WTC11 (cell line): ENCODE measurements around the gene PTPRT. TPM values are rescaled to one million over a fixed set of nuclear protein-coding genes. Genes with fewer than 3 reads are reported as not detected.

Experiments used
- ATAC-seq: fragments of 200-7000 bp; cut with Tn5 transposase; 2 replicates; pipeline ENCODE4 v1.10.0; 2021; ENCODE audit warnings: mild to moderate bottlenecking, moderate library complexity
- CTCF ChIA-PET: fragments of 300-600 bp; sonication (Branson Sonifier 250); formaldehyde crosslinking; loops from one replicate; lab custom pipeline; 2021; ENCODE audit warnings: antibody characterized with exemption; lab: Charles Lee
- POLR2A ChIA-PET: fragments of 350-600 bp; sonication (Branson Sonifier 250); formaldehyde crosslinking; loops from one replicate; lab custom pipeline; 2021; ENCODE audit warnings: antibody characterized with exemption; lab: Charles Lee
- DNase-seq: peaks from one replicate; pipeline ENCODE4 v3.0.0; 2021; ENCODE audit warnings: low spot score
- H3K27ac Mint-ChIP-seq: 2 replicates; pipeline ENCODE4 v1.8.0; 2021; ENCODE audit warnings: mixed read lengths
- H3K27me3 Mint-ChIP-seq: 2 replicates; pipeline ENCODE4 v1.8.0; 2021; ENCODE audit warnings: low read depth, mild to moderate bottlenecking, moderate library complexity, mixed read lengths
- H3K36me3 Mint-ChIP-seq: 2 replicates; pipeline ENCODE4 v1.8.0; 2021; ENCODE audit warnings: mixed read lengths
- H3K4me1 Mint-ChIP-seq: 2 replicates; pipeline ENCODE4 v1.8.0; 2022; ENCODE audit warnings: mixed read lengths
- H3K4me3 Mint-ChIP-seq: 2 replicates; pipeline ENCODE4 v1.8.0; 2021; ENCODE audit warnings: mild to moderate bottlenecking, moderate library complexity, mixed read lengths
- H3K9me3 Mint-ChIP-seq: 2 replicates; pipeline ENCODE4 v1.8.0; 2021; ENCODE audit warnings: mixed read lengths
- CTCF ChIP-seq: fragments of 200-600 bp; IDR thresholded peaks from 2 replicates; pipeline ENCODE4 v1.8.0; 2022; ENCODE audit warnings: antibody characterized with exemption
- ESRRA ChIP-seq: sonication (generic); formaldehyde crosslinking; IDR thresholded peaks from 2 replicates; pipeline ENCODE4 v1.8.1; 2022; ENCODE audit warnings: mild to moderate bottlenecking, missing genetic modification reagents, borderline replicate concordance
- ETV6 ChIP-seq: sonication (generic); formaldehyde crosslinking; IDR thresholded peaks from 2 replicates; pipeline ENCODE4 v1.8.1; 2022; ENCODE audit warnings: mild to moderate bottlenecking, missing genetic modification reagents
- FOXJ3 ChIP-seq: sonication (generic); formaldehyde crosslinking; IDR thresholded peaks from 2 replicates; pipeline ENCODE4 v1.9.0; 2021; ENCODE audit warnings: missing genetic modification reagents, mild to moderate bottlenecking, borderline replicate concordance
- FOXK1 ChIP-seq: sonication (generic); formaldehyde crosslinking; IDR thresholded peaks from 2 replicates; pipeline ENCODE4 v1.8.0; 2022; ENCODE audit warnings: mild to moderate bottlenecking, moderate library complexity, missing genetic modification reagents
- HMGA2 ChIP-seq: fragments of 250-450 bp; sonication (Bioruptor Pico); IDR thresholded peaks from 2 replicates; pipeline ENCODE4 v1.4.0; 2021; ENCODE audit warnings: mild to moderate bottlenecking, moderate library complexity
- IRF2 ChIP-seq: sonication (generic); formaldehyde crosslinking; IDR thresholded peaks from 2 replicates; pipeline ENCODE4 v1.8.0; 2022; ENCODE audit warnings: low read depth, missing genetic modification reagents, borderline replicate concordance
- JAZF1 ChIP-seq: fragments of 250-450 bp; sonication (Bioruptor Pico); IDR thresholded peaks from 2 replicates; pipeline ENCODE4 v1.9.0; 2021; ENCODE audit warnings: moderate library complexity, mild to moderate bottlenecking, inconsistent platforms
- MXD4 ChIP-seq: fragments of 250-450 bp; sonication (Bioruptor Pico); IDR thresholded peaks from 2 replicates; pipeline ENCODE4 v1.8.0; 2021; ENCODE audit warnings: mild to moderate bottlenecking, moderate library complexity, borderline replicate concordance
- NFYB ChIP-seq: sonication (generic); formaldehyde crosslinking; conservative IDR thresholded peaks from 2 replicates; pipeline ENCODE4 v1.8.0; 2022; ENCODE audit warnings: low read depth, missing genetic modification reagents
- NR1H2 ChIP-seq: sonication (generic); formaldehyde crosslinking; IDR thresholded peaks from 2 replicates; pipeline ENCODE4 v1.9.0; 2021; ENCODE audit warnings: mild to moderate bottlenecking, moderate library complexity, missing genetic modification reagents
- OVOL2 ChIP-seq: fragments of 250-450 bp; sonication (Bioruptor Pico); IDR thresholded peaks from 2 replicates; pipeline ENCODE4 v1.9.0; 2021; ENCODE audit warnings: mild to moderate bottlenecking, borderline replicate concordance
- SMAD3 ChIP-seq: sonication (generic); formaldehyde crosslinking; IDR thresholded peaks from 2 replicates; pipeline ENCODE4 v1.8.0; 2022; ENCODE audit warnings: missing genetic modification reagents, mild to moderate bottlenecking, borderline replicate concordance
- SOX15 ChIP-seq: fragments of 250-450 bp; sonication (Bioruptor Pico); IDR thresholded peaks from 2 replicates; pipeline ENCODE4 v1.9.0; 2021; ENCODE audit warnings: mild to moderate bottlenecking
- TEAD4 ChIP-seq: sonication (generic); formaldehyde crosslinking; IDR thresholded peaks from 2 replicates; pipeline ENCODE4 v1.8.0; 2022; ENCODE audit warnings: mild to moderate bottlenecking, missing genetic modification reagents
- TP53 ChIP-seq: sonication (generic); formaldehyde crosslinking; IDR thresholded peaks from 2 replicates; pipeline ENCODE4 v1.8.1; 2023; ENCODE audit warnings: mild to moderate bottlenecking, missing genetic modification reagents
- ZNF138 ChIP-seq: sonication (generic); formaldehyde crosslinking; conservative IDR thresholded peaks from 2 replicates; pipeline ENCODE4 v1.8.1; 2022; ENCODE audit warnings: mild to moderate bottlenecking, moderate library complexity, missing genetic modification reagents
- ZNF219 ChIP-seq: sonication (generic); formaldehyde crosslinking; IDR thresholded peaks from 2 replicates; pipeline ENCODE4 v1.8.0; 2023; ENCODE audit warnings: missing genetic modification reagents, mild to moderate bottlenecking, borderline replicate concordance
- ZNF232 ChIP-seq: sonication (generic); formaldehyde crosslinking; IDR thresholded peaks from 2 replicates; pipeline ENCODE4 v1.8.0; 2022; ENCODE audit warnings: mild to moderate bottlenecking, missing genetic modification reagents
- ZNF263 ChIP-seq: sonication (generic); formaldehyde crosslinking; IDR thresholded peaks from 2 replicates; pipeline ENCODE4 v1.8.1; 2022; ENCODE audit warnings: low read depth, mild to moderate bottlenecking, moderate library complexity, missing genetic modification reagents
- ZNF671 ChIP-seq: fragments of 250-450 bp; sonication (Bioruptor Pico); IDR thresholded peaks from 2 replicates; pipeline ENCODE4 v1.8.0; 2021; ENCODE audit warnings: mild to moderate bottlenecking
- total RNA-seq: library from RNA; stranded (reverse); gene quantifications from 3 replicates; pipeline ENCODE4 v1.2.3, GENCODE V29; 2021
- TF ChIP-seq, protein P1 (sequence below): sonication (generic); formaldehyde crosslinking; IDR thresholded peaks from 2 replicates; pipeline ENCODE4 v1.8.1; 2023; ENCODE audit warnings: mild to moderate bottlenecking, missing genetic modification reagents, moderate library complexity
- TF ChIP-seq, protein P2 (sequence below): sonication (generic); formaldehyde crosslinking; IDR thresholded peaks from 2 replicates; pipeline ENCODE4 v1.8.0; 2023; ENCODE audit warnings: mild to moderate bottlenecking, missing genetic modification reagents
- TF ChIP-seq, protein P3 (sequence below): sonication (generic); formaldehyde crosslinking; IDR thresholded peaks from 2 replicates; pipeline ENCODE4 v1.8.0; 2023; ENCODE audit warnings: missing genetic modification reagents

Gene PTPRT
- total RNA-seq, 1 experiment from 2014 or later: 1.1 TPM

- H3K4me3 Mint-ChIP-seq: no peak overlapping the region
- DNase-seq: peak; percentile 91
- no peaks in the 10 kb centered on the region for H3K27me3 Mint-ChIP-seq
- no peak overlapping the region for H3K27ac Mint-ChIP-seq
- ChIA-PET POLR2A (interaction anchor here (0.6 kb wide), 1 partner anchor 91 kb away, joined by 4 read pairs; no protein-coding TSS in a partner anchor), CTCF (interaction anchor here (0.6 to 2.7 kb wide), 8 partner anchors 10 to 754 kb away, joined by 3 to 10 read pairs (median 6); no protein-coding TSS in a partner anchor)
- TF ChIP-seq OVOL2 (CRISPR knock-in tag) (no peak), HMGA2 (no peak), TEAD4 (no peak), ESRRA (no peak), MXD4 (no peak), ZNF671 (CRISPR knock-in tag) (no peak), FOXK1 (CRISPR knock-in tag) (0 out of 2 replicates have a peak, but pooled peaks have one; percentile 25), CTCF (peak; percentile 80), SOX15 (CRISPR knock-in tag) (no peak), ZNF263 (CRISPR knock-in tag) (no peak), ZNF138 (CRISPR knock-in tag) (no peak), JAZF1 (CRISPR knock-in tag) (no peak), TP53 (CRISPR knock-in tag) (no peak), FOXJ3 (CRISPR knock-in tag) (no peak), ZNF232 (CRISPR knock-in tag) (no peak), ETV6 (CRISPR knock-in tag) (peak; percentile 57; the same call in 1 of the 2 replicates), ZNF219 (CRISPR knock-in tag) (no peak), NR1H2 (CRISPR knock-in tag) (no peak), NFYB (CRISPR knock-in tag) (no peak), IRF2 (CRISPR knock-in tag) (no peak), SMAD3 (CRISPR knock-in tag) (no peak)
- TF ChIP-seq, protein P1, sequence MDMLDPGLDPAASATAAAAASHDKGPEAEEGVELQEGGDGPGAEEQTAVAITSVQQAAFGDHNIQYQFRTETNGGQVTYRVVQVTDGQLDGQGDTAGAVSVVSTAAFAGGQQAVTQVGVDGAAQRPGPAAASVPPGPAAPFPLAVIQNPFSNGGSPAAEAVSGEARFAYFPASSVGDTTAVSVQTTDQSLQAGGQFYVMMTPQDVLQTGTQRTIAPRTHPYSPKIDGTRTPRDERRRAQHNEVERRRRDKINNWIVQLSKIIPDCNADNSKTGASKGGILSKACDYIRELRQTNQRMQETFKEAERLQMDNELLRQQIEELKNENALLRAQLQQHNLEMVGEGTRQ (CRISPR knock-in tag): peak; percentile 46; the same call in 1 of the 2 replicates
- TF ChIP-seq, protein P2, sequence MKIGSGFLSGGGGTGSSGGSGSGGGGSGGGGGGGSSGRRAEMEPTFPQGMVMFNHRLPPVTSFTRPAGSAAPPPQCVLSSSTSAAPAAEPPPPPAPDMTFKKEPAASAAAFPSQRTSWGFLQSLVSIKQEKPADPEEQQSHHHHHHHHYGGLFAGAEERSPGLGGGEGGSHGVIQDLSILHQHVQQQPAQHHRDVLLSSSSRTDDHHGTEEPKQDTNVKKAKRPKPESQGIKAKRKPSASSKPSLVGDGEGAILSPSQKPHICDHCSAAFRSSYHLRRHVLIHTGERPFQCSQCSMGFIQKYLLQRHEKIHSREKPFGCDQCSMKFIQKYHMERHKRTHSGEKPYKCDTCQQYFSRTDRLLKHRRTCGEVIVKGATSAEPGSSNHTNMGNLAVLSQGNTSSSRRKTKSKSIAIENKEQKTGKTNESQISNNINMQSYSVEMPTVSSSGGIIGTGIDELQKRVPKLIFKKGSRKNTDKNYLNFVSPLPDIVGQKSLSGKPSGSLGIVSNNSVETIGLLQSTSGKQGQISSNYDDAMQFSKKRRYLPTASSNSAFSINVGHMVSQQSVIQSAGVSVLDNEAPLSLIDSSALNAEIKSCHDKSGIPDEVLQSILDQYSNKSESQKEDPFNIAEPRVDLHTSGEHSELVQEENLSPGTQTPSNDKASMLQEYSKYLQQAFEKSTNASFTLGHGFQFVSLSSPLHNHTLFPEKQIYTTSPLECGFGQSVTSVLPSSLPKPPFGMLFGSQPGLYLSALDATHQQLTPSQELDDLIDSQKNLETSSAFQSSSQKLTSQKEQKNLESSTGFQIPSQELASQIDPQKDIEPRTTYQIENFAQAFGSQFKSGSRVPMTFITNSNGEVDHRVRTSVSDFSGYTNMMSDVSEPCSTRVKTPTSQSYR (CRISPR knock-in tag): no peak
- TF ChIP-seq, protein P3, sequence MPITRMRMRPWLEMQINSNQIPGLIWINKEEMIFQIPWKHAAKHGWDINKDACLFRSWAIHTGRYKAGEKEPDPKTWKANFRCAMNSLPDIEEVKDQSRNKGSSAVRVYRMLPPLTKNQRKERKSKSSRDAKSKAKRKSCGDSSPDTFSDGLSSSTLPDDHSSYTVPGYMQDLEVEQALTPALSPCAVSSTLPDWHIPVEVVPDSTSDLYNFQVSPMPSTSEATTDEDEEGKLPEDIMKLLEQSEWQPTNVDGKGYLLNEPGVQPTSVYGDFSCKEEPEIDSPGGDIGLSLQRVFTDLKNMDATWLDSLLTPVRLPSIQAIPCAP (CRISPR knock-in tag): no peak
- ATAC-seq: peak; percentile 99
- H3K9me3 Mint-ChIP-seq: peaks cover 7% of the 10 kb centered on the region
- H3K36me3 Mint-ChIP-seq: no peaks in the 10 kb centered on the region
- H3K4me1 Mint-ChIP-seq: peaks cover 7% of the 10 kb centered on the region
These were observed 705.9 kb downstream of the PTPRT start for GRCh38 chr20:42483730-42484303.
